HG03575 (cell line): Measurements from ENCODE around the gene TMEM165.

Experiments
- ATAC-seq: cut with Tn5 transposase; IDR thresholded peaks from one replicate; pipeline ENCODE4 v1.9.1; 2021; ENCODE audit not compliant: unreplicated experiment, insufficient number of reproducible peaks, low FRiP score; ENCODE audit errors: extremely low read depth

TMEM165 gene

DNA sequence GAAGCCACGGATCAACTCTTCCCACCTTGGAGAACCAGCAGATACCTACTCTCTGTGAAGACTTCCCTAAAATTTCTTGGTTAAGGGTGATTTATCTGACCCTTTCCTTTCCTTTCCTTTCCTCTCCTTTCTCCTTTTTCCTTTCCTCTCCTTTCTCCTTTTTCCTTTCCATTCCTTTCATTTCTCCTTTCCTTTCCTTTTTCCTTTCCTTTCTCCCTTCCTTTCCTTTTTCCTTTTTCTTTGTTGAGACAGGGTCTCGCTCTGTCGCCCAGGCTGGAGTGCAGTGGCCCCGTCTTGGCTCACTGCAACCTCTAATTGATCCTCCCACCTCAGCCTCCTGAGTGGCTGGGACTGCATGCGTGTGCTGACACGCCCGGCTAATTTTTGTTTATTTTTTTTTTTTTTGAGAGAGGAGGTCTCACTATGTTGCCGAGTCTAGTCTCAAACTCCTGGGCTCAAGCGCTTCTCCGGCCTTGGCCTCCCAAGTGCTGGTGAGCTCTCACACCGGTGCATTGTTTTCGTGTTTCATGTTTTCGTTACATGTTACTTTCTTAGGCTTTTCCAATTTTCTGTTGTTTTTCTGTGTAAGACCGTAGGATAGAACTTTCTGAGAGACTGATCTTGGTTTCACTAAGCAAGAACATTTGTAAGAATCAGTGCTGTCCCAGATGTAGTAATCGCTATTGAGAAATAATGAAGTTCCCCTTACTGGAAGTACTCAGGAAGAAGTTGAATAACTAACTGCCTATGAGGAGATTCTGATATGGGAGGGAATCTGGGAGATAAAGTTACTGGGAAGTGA is 2.0 kb downstream of the TMEM165 start:
- ATAC-seq = no peak

GRCh38 chr4:55398461-55398860 is 2.7 kb downstream of the TMEM165 start:
- no peak for ATAC-seq

- no peak for ATAC-seq
Observed at GRCh38 chr4:55398966-55399365, 3.2 kb downstream of the TMEM165 start.

GRCh38 chr4:55399581-55399980 is 3.8 kb downstream of the TMEM165 start:
- ATAC-seq = no peak

GRCh38 chr4:55405073-55405472 is 9.3 kb downstream of the TMEM165 start:
- no peak for ATAC-seq

DNA sequence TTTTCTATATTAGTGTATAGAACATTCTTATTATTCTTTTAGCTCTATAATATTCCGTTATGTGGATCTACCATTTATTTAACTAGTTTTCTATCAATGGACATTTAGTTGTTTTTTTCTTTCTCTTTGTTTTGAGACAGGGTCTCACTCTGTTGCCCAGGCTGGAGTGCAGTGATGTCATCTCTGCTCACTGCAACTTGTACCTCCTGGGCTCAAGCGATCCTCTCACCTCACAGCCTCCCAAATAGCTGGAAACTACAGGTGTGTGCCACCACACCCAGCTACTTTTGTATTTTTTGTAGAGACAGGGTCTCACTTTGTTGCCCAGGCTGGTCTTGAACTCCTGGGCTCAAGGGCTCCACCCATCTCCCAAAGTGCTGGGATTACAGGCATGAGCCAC is 10.8 kb downstream of the TMEM165 start:
- no peak for ATAC-seq

DNA sequence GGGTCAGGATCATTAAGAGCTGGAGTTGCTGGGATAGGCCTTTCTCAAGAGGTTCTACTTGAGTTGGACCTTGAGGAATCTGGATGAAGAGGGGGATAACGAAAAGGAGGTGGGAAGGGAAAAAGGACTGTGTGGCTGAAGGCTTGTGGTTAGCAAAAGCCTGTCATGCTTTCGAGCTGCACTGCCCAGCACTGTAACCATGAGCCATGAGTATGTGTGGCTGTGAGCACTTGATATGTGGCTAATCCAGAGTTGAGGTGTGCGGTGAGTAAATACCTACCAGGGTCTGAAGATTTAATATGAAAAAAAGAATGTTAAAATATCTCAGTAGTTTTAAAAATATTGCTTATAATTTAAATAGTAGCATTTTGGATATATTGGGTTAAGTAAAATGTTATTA is 11.4 kb downstream of the TMEM165 start:
- ATAC-seq = no peak

DNA sequence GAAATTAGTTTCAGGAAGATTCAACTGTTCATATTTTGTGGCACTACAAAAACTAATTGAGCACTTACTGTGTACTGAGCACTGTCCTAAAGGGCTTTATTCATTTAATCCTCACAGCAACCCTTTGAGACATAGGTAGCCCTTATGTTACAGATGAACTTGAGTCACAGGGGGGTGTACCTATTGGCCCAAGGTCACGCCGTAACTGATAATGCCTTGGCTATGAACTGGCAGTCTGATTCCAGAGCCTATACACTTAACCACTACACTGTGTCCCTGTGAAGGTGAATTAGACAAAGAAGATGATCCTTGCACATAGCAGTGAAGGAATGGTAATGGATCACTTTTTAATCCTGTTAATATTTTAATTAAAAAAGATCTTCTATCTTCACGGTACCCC is 12.0 kb downstream of the TMEM165 start:
- ATAC-seq = no peak

DNA sequence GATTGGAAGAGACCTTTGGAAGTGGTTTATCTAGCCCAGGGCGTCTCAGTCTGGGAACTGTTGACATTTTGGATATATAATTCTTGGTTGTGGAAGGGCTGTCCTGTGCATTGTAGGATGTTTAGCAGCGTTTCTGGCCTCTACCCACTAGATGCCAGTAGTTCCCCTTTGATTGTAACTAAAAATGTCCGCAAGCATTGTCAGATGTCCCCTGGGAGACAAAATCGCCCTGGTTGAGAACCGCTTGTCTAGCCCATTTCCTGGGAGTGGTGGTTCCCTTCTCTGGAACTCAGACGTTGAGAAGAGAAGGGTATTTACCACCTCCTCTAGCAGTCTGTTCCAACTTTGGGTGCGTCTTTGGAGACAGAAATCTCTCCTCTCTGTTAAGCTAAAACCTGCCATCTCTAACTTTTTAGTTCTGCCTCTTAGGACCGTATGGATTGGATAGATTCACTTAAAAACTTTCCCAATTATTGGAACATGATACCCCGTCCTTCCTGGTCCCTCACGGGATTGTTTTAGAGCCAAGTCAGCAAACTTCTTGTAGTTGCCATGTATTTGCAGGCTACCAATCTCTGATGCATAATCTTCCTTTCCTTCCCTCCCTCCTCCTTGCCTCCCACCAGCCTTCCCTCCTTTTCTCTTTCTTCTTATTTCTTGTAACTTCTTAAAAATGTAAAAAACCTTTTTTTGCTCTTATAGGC is 13.9 kb downstream of the TMEM165 start:
- ATAC-seq = peak; percentile 54

DNA sequence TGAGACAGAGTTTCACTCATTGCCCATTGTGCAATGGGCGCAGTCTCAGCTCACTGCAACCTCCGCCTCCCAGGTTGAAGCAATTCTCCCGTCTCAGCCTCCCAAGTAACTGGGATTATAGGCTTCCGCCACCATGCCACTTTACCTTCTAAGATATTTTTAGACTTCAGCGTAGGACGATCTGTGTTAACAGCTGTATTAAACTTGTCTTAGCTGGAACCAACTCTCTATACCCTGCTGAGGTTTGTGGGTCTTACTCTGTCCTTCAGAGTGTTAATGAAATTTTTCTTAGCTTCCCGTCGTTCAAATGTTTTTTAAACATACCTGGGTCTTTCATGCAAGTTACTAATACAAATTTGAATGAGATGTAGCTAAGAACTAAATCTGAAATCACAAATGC is 14.7 kb downstream of the TMEM165 start:
- no peak for ATAC-seq

DNA sequence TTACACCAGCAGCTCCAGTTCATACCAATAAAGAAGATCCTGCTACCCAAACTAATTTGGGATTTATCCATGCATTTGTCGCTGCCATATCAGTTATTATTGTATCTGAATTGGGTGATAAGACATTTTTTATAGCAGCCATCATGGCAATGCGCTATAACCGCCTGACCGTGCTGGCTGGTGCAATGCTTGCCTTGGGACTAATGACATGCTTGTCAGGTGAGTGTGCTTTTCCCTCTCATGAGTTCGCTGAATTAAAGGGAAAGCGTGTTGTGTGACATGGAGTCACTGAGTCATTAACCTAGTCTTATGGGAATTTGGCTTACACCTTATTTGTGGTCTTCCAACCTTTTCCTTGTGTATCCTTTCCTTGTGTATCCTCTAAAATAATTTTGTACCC is 15.9 kb downstream of the TMEM165 start:
- no peak for ATAC-seq

GRCh38 chr4:55416176-55416575 is 20.4 kb downstream of the TMEM165 start:
- no peak for ATAC-seq

GRCh38 chr4:55424791-55425190 is 29.0 kb downstream of the TMEM165 start:
- ATAC-seq = no peak

- no peak for ATAC-seq
Observed at GRCh38 chr4:55431710-55432336, 36.1 kb downstream of the TMEM165 start.

GRCh38 chr4:55435141-55435841 is 39.5 kb downstream of the TMEM165 start:
- ATAC-seq = no peak

DNA sequence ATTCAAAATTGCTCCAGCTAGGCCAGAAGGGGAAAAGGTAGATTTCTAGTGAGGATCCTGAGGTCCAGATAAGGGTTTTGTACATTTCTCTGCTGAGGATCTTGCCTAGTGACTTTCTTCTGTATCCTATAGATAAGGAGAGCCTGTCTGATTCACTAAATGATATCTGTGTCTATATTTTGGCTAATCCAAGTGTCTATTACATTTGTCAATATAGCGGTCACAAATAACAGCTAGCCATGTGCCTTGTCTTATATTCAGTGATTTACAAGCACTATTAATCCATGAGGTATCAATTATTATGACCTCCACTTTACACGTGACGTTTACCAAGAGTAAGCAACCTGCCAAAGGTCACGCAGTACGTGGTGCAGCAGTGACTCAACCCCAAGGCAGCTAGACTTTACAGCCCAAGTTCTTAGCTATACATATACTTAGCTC is 41.6 kb downstream of the TMEM165 start:
- ATAC-seq = no peak

GRCh38 chr4:55437823-55438222 is 42.1 kb downstream of the TMEM165 start:
- ATAC-seq = no peak

DNA sequence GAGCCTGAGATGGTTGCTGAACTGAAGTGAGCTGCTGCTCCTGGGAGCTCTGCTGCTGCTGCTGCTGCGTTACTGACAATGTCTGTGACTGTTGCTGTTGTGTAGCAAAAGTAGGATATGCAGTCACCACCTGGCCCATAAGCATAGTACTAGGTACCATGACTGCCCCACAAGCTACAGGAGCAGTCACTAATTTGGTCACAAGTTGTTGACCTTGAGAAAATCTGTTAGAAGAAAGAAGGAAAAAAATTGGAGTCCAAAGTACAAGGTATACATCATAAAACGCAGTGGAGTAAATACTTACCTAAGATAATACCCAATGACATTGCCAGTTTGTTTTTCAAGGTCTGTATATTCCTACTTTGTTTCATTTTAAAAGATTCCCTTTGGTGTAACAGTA is 42.6 kb downstream of the TMEM165 start:
- no peak for ATAC-seq

GRCh38 chr4:55439023-55439422 is 43.3 kb downstream of the TMEM165 start:
- ATAC-seq = no peak
